Measurements from ENCODE around the gene METTL2B.
"Not testable (repeated sequence)": the region's sequence is repeated elsewhere in the genome, so short reads cannot be mapped to it uniquely, and the experiment has no call there.

Gene METTL2B

GRCh38 chr7:128523932-128524524 is 47.5 kb downstream of the METTL2B start:
- DNase-seq: not testable (repeated sequence)

DNA sequence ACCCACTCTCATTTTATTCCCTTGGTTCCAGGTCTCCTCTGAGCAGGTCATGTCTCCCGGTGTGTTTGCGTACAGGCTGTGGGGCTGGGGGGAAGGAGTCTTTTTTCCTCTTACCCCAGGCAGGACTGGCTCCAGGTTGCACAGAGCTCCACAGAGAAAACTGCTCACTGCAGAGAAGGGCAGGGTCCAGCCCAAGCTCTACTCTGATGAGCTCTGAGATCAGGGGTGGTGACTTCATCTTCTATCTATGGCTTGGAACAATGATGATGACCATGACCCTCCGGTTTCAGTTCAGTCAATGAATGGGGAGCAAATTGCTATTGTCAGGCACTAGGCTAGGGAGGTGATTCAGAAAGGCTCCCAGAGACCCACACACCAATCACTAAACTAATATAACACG is 49.0 kb downstream of the METTL2B start:
- DNase-seq: peak in 2 of 56 donors; percentile 32 to 33

- not testable (repeated sequence) for DNase-seq
These were observed 49.5 kb downstream of the METTL2B start for GRCh38 chr7:128526062-128526466.

- not testable (repeated sequence) for DNase-seq
These were observed 52.6 kb downstream of the METTL2B start for GRCh38 chr7:128529191-128529590.

- DNase-seq: peak in 15 of 56 donors; percentile 8 to 61 (median 40)
These were observed 53.7 kb downstream of the METTL2B start for GRCh38 chr7:128530121-128530854.

- peak in 8 of 56 donors; percentile 53 to 82 (median 65) for DNase-seq
These were observed 54.2 kb downstream of the METTL2B start for GRCh38 chr7:128530855-128531104.

- DNase-seq: peak in 55 of 56 donors; percentile 9 to 91 (median 73)
These were observed 54.8 kb downstream of the METTL2B start for GRCh38 chr7:128531105-128531954.

- peak in 25 of 56 donors; percentile 4 to 59 (median 17) for DNase-seq
These were observed 55.5 kb downstream of the METTL2B start for GRCh38 chr7:128531955-128532478.

- DNase-seq: not testable (repeated sequence)
These were observed 56.4 kb downstream of the METTL2B start for GRCh38 chr7:128532956-128533355.

DNA sequence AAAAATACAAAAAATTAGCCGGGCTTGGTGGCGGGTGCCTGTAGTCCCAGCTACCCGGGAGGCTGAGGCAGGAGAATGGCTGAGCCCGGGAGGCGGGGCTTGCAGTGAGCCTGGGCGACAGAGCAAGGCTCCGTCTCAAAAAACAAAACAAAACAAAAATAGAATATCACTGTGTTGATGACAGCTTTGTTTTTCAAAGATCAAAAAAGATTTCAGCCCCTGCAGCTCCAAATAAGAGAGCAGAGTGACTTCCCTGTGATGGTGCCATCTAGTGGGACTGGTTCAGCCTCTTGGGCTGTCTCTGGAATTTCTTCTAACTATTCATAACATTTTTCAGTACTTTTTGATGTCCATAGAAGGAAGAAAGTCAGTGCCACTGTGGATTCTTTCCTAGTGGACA is 60.9 kb downstream of the METTL2B start:
- not testable (repeated sequence) for DNase-seq

GRCh38 chr7:128542530-128542929 is 66.0 kb downstream of the METTL2B start:
- not testable (repeated sequence) for DNase-seq

GRCh38 chr7:128543300-128543699 is 66.8 kb downstream of the METTL2B start:
- not testable (repeated sequence) for DNase-seq

DNA sequence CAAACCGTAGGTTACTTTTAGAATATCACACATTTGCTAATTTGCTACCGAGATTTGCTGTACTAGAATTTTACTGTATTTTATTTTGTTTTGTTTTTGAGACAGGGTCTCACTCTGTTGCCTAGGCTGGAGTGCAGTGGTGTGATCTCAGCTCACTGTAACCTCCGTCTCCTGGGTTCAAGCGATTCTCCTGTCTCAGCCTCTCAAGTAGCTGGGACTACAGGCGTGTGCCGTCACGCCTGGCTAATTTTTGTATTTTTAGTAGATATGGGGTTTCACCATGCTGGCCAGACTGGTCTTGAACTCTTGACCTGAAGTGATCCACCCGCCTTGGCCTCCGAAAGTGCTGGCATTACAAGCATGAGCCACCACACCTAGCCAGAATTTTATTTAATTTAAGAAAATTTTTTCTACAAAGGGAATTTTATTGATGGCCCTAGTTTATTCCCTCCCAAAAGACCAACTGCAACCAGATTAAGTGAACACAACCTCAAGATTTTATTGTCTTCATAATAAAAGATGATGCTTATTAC is 69.8 kb downstream of the METTL2B start:
- DNase-seq: not testable (repeated sequence)

DNA sequence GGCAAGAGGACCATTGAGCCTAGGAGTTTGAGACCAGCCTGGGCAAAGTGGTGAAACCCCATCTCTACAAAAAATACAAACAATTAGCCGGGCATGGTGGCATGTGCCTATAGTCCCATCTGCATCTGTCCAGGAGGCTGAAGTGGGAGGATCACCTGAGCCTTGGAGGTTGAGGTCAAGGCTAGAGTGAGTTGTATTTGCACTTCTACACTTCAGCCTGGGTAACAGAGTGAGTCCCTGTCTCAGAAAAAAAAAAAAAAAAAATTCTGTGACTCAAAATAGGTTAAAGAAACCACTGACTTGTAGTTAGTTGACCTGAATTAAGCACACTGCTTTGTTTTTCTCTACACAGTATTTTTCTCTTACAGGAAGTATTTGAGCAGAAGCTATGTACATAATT is 74.4 kb downstream of the METTL2B start:
- DNase-seq: no peak

- not testable (repeated sequence) for DNase-seq
These were observed 77.8 kb downstream of the METTL2B start for GRCh38 chr7:128554394-128554793.

Data from nucleus accumbens (tissue), 56 donors.